HepG2 (cell line): Measurements from ENCODE around the gene TRAK1. TPM values are rescaled to one million over a fixed set of nuclear protein-coding genes. Genes with fewer than 3 reads are reported as not detected.
"Not testable (repeated sequence)": the region's sequence is repeated elsewhere in the genome, so short reads cannot be mapped to it uniquely, and the experiment has no call there.

Experiments used
- ATAC-seq: fragments of 200-7000 bp; cut with Tn5 transposase; 3 replicates; pipeline ENCODE4 v1.9.1; 2020; ENCODE audit warnings: mild to moderate bottlenecking, moderate library complexity
- BruUV-seq: library from RNA; stranded (reverse); fragments of 400-500 nt; replicated peaks from 2 replicates; lab custom pipeline; 2021; lab: Mats Ljungman, UMichigan
- CTCF ChIA-PET: fragments of 300-600 bp; formaldehyde crosslinking; extraction: SDS; loops from one replicate; lab custom pipeline; 2021; ENCODE audit warnings: low total read pairs, inconsistent platforms, low intra/inter-chr PET ratio; lab: Yijun Ruan, JAX
- POLR2A ChIA-PET: fragments of 350-600 bp; sonication (Branson Sonifier 250); formaldehyde crosslinking; loops from one replicate; lab custom pipeline; 2020; ENCODE audit warnings: antibody characterized with exemption, inconsistent platforms; lab: Yijun Ruan, JAX
- DNase-seq: peaks from one replicate; pipeline ENCODE4 v3.0.0-alpha.2; 2015; ENCODE audit warnings: low spot score
- FAIRE-seq: peaks from 3 replicates; lab custom pipeline; 2011; peaks lifted over from hg19 to GRCh38; lab: Jason Lieb, UNC
- H2AFZ ChIP-seq: one replicate; pipeline ENCODE4 v1.6.1; 2011; ENCODE audit warnings: low read length, inconsistent platforms
- H3K27ac ChIP-seq: fragments of 300-600 bp; 3 replicates; pipeline ENCODE4 v1.8.0; 2011; ENCODE audit warnings: mixed run types, mild to moderate bottlenecking, mixed read lengths, low read length, inconsistent platforms; ENCODE audit not compliant: insufficient read depth; ENCODE audit errors: extremely low read length
- H3K27me3 ChIP-seq, 2 experiments: fragments of 200-600 bp in 1 of 2; 2 replicates in 1 of 2; 3 replicates in 1 of 2; pipeline versions ENCODE4 v1.6.0 to v1.8.0; 2011; ENCODE audit warnings: low read length in 2 of 2, mild to moderate bottlenecking in 2 of 2, moderate library complexity in 2 of 2, inconsistent platforms in 1 of 2; ENCODE audit not compliant: insufficient read depth in 2 of 2, control insufficient read depth in 1 of 2
- H3K36me3 ChIP-seq, 2 experiments: fragments of 200-600 bp in 1 of 2; replicated peaks in 1 of 2; 2 replicates in 1 of 2; 3 replicates in 1 of 2; pipeline versions ENCODE4 v1.5.1 to v1.8.0; 2011; ENCODE audit warnings: low read length in 2 of 2, inconsistent platforms in 1 of 2; ENCODE audit not compliant: insufficient read depth in 2 of 2, control insufficient read depth in 1 of 2
- H3K4me1 ChIP-seq: 2 replicates; pipeline ENCODE4 v1.5.1; 2012; ENCODE audit warnings: low read length, inconsistent platforms; ENCODE audit not compliant: insufficient read depth
- H3K4me2 ChIP-seq: 2 replicates; pipeline ENCODE4 v1.6.0; 2011; ENCODE audit warnings: low read depth, low read length, inconsistent platforms
- H3K4me3 ChIP-seq, 3 experiments: fragments of 200-600 bp in 1 of 3; sonication (generic), shearing (Covaris generic) in 1 of 3; replicated peaks in 1 of 3; 2 replicates each; pipeline ENCODE4 v1.5.1; 2011 to 2016; ENCODE audit warnings: low read length in 3 of 3, inconsistent platforms in 2 of 3, low read depth in 2 of 3, mild to moderate bottlenecking in 2 of 3, control low read depth in 1 of 3, mixed read lengths in 1 of 3; ENCODE audit not compliant: insufficient read depth in 1 of 3
- H3K79me2 ChIP-seq: one replicate; pipeline ENCODE4 v1.6.1; 2011; ENCODE audit warnings: low read length, inconsistent platforms; ENCODE audit not compliant: insufficient read depth
- H3K9ac ChIP-seq: 2 replicates; pipeline ENCODE4 v1.6.0; 2011; ENCODE audit warnings: mild to moderate bottlenecking, low read depth, low read length, inconsistent platforms; ENCODE audit not compliant: insufficient read depth
- H3K9me3 ChIP-seq: 2 replicates; pipeline ENCODE4 v1.5.1; 2012; ENCODE audit warnings: mild to moderate bottlenecking, low read length
- H4K20me1 ChIP-seq: 2 replicates; pipeline ENCODE4 v1.6.0; 2011; ENCODE audit warnings: inconsistent platforms, mild to moderate bottlenecking, low read length, moderate library complexity; ENCODE audit not compliant: insufficient read depth
- WGBS: methylation state at CpG from one replicate; pipeline ENCODE4 v1.1.6; 2017; ENCODE audit warnings: low lambda C conversion rate; 5-methylcytosine and 5-hydroxymethylcytosine counted together
- in situ Hi-C: cut with HindIII; loops from 2 replicates; pipeline ENCODE4 v1.10.0; 2017; ENCODE audit warnings: low pct_unique_long_range_greater_than_20kb; ENCODE audit not compliant: extremely low pct_ligation_motif_present
- intact Hi-C: fragments of 100-400 bp; cut with micrococcal nuclease; formaldehyde crosslinking; loops from one replicate; pipeline ENCODE4 v1.10.0; 2022; ENCODE audit not compliant: unreplicated experiment
- polyA plus RNA-seq, 8 experiments: library from polyadenylated mRNA; depleted of rRNA in 3 of 8; stranded (reverse) in 7 of 8; unstranded in 1 of 8; fragments of >200 nt; fragmentation: Illumina TruSeq in 4 of 8; extraction: Trizol in 4 of 8; gene quantifications; 2 replicates each; pipeline versions ENCODE4 v1.2.1 to v1.2.3, GENCODE V29; 2011 to 2016; ENCODE audit warnings: low read depth in 4 of 8, missing spikeins in 1 of 8, mixed read lengths in 1 of 8; ENCODE audit not compliant: insufficient read depth in 1 of 8
- total RNA-seq, 5 experiments: library from RNA; depleted of rRNA; stranded (reverse); fragments of >200 nt; fragmentation: Illumina TruSeq; extraction: Trizol; gene quantifications; 2 replicates each; pipeline ENCODE4 v1.2.3, GENCODE V29; 2016; ENCODE audit warnings: low read depth in 1 of 5

TRAK1 gene
- total and polyA plus RNA-seq, 2 of the 13 experiments (the other 11 are each of a cell fraction or from before 2014, with no cell fraction given) = 20.5 to 46.6 TPM

DNA sequence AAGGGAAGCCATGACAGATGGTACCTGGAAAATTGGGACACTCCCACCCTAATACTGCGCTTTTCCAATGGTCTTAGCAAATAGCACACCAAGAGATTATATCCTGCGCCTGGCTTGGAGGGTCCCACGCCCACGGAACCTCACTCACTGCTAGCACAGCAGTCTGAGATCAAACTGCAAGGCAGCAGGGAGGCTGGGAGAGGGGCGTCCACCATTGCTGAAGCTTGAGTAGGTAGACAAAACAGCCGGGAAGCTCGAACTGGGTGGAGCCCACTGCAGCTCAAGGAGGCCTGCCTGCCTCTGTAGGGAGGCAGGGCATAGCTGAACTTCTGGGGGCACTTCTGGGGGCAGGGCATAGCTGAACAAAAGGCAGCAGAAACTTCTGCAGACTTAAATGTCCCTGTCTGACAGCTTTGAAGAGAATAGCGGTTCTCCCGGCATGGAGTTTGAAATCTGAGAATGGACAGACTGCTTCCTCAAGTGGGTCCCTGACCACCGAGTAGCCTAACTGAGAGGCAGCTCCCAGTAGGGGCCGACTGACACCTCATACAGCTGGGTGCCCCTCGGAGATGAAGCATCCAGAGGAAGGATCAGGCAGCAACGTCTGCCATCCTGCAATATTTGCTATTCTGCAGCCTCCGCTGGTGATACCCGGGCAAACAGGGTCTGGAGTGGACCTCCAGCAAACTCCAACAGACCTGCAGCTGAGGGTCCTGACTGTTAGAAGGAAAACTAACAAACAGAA is 12.9 kb downstream of the TRAK1 start:
- ATAC-seq, H3K27ac ChIP-seq, FAIRE-seq, H3K27me3 ChIP-seq, BruUV-seq, H3K79me2 ChIP-seq, H2AFZ ChIP-seq, CTCF ChIA-PET, DNase-seq, H3K9ac ChIP-seq, H3K9me3 ChIP-seq, H3K36me3 ChIP-seq, intact Hi-C loops, H3K4me3 ChIP-seq, H3K4me2 ChIP-seq, H4K20me1 ChIP-seq: not testable (repeated sequence)
- POLR2A ChIA-PET = interaction anchor here (1.1 kb wide), 1 partner anchor 26 kb away, joined by 3 read pairs; no protein-coding TSS in a partner anchor
- WGBS = 97% methylated on average over 15 of the region's 15 CpGs
- in situ Hi-C loops = loop anchor here (25.0 kb wide), 1 partner anchor 333 kb away; no protein-coding TSS in a partner anchor
- H3K4me1 ChIP-seq = peaks cover 29% of the 10 kb centered on the region

DNA sequence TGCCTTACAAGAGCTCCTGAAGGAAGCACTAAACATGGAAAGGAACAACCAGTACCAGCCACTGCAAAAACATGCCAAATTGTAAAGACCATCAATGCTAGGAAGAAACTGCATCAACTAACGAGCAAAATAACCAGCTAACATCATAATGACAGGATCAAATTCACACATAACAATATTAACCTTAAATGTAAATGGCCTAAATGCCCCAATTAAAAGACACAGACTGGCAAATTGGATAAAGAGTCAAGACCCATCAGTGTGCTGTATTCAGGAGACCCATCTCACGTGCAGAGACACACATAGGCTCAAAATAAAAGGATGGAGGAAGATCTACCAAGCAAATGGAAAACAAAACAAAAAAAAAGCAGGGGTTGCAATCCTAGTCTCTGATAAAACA is 14.8 kb downstream of the TRAK1 start:
- H3K9me3 ChIP-seq, POLR2A ChIA-PET, intact Hi-C loops, H3K4me2 ChIP-seq, H3K79me2 ChIP-seq, CTCF ChIA-PET, FAIRE-seq, H4K20me1 ChIP-seq, H3K27ac ChIP-seq, H3K9ac ChIP-seq, H3K27me3 ChIP-seq, ATAC-seq, BruUV-seq, H3K36me3 ChIP-seq, DNase-seq, H3K4me3 ChIP-seq, H2AFZ ChIP-seq: not testable (repeated sequence)
- H3K4me1 ChIP-seq = peaks cover 24% of the 10 kb centered on the region
- in situ Hi-C loops = loop anchor here (25.0 kb wide), 1 partner anchor 331 kb away; no protein-coding TSS in a partner anchor
- 97% methylated on average over 2 of the region's 2 CpGs for WGBS
